ENCODE data around the gene CPNE1.

Gene CPNE1

DNA sequence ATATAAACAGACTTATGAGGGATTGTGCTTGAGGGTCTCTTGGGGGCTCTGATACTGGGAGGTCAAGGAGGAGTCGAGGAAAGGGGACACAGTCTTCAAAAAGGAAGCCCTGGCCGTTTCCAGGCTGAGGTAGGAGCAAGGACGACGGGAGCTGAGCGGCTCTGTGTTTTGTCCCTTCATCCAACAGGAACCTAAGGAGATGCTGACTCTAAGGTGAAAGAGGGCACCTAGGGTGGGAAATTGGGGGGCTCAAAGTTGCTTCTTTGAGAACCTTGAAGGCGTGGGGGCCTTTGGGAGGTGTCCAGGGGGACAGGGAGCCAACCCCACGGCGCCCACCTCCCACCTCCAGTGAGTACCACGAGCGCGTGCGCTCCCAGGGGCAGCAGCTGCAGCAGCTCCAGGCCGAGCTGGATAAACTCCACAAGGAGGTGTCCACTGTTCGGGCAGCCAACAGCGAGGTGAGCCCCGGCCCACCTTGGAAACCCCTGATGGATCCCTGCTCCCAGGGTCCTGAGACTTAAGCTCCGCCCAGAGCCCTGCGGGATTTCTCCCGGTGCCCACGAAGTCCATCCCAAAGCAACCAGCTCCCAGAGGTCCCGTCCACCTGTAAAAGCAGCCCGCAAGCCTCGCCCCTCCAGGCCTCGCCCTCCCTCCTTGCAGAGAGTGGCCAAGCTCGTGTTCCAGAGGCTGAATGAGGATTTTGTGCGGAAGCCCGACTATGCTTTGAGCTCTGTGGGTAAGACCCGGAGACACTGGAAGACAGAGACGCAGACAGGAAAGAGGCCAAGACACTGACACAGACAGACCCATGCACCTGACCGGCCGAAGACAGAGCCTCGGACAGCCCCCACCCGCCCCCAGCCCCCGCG, 46.2 kb downstream of the CPNE1 start:
- no peak for DNase-seq

DNA sequence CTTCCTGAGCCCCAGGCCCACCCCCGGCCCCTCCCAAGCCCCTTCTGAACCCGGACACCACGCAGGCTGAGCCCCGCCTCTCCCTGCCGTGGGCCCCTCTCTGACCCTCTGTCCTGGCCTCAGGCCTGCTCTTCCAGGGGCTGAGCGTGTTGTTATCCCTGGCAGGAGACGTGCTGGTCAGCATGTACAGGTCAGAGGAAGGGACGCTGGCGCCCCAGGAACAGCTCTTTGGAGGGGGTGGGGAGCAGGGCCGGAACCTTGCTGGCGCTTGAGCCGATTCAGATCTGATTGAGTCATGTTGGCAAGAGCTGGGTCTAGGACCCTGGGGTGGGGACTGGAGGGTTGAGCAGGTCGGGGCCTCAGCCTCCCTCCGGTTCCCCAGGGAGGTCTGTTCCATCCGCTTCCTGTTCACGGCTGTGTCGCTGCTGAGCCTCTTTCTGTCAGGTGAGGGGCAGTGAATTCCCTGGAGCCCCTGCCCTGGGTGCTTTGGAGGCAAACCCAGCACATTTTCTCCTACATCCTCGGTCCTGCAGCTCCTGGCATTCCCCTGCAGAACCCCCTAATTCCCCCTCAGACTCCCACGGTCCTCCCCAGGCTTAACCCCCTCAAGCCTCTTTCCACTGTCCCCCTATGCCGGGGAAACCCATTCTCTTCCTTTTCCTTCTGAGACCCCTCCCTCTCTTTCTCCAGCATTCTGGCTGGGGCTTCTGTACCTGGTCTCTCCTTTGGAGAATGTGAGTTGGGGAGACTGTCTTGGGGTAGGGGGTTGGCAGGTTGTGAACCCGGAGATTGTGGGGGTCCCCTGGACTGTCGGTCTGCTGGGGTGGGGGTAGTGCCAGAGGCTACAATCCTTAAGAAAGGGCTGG, 47.1 kb downstream of the CPNE1 start:
- DNase-seq: peak in 1 of 2 donors; percentile 8

DNA sequence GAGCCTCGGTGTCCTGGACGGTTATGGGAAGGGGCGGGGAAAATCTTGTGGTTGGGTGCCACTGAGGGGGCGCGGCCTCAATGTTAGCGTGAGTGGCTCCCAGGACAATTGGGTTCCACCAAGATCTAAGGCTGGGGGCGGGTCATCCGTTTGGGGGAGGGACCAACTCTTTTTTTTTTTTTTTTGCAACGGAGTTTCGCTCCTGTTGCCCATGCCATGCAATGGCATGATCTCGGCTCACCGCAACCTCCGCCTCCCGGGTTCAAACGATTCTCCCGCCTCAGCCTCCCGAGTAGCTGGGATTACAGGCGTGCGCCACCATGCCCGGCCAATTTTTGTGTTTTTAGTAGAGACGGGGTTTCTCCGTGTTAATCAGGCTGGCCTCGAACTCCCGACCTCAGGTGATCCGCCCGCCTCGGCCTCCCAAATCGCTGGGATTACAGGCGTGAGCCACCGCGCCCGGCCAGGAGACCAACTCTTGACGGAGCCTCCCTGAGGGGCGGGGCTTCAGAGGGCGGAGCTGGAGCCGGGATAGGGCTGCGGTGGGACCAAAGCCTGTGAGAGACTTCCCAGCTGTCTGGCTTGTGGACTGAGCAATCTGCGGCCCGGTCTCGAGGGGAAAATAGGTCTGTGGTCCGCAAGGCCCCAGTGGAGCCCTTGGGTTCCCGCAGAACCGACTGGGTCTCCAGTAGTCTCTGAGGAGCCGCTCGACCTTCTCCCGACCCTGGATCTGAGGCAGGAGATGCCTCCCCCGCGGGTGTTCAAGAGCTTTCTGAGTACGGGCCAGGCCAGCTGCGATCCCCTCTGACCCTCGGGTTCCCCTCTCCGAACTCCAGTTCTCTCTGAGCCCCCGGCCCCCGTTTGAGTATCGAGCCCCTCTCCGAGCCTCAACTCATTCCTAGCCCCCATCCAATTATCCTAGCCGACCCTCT, 48.0 kb downstream of the CPNE1 start:
- peak; percentile 68 to 74 for DNase-seq

DNA sequence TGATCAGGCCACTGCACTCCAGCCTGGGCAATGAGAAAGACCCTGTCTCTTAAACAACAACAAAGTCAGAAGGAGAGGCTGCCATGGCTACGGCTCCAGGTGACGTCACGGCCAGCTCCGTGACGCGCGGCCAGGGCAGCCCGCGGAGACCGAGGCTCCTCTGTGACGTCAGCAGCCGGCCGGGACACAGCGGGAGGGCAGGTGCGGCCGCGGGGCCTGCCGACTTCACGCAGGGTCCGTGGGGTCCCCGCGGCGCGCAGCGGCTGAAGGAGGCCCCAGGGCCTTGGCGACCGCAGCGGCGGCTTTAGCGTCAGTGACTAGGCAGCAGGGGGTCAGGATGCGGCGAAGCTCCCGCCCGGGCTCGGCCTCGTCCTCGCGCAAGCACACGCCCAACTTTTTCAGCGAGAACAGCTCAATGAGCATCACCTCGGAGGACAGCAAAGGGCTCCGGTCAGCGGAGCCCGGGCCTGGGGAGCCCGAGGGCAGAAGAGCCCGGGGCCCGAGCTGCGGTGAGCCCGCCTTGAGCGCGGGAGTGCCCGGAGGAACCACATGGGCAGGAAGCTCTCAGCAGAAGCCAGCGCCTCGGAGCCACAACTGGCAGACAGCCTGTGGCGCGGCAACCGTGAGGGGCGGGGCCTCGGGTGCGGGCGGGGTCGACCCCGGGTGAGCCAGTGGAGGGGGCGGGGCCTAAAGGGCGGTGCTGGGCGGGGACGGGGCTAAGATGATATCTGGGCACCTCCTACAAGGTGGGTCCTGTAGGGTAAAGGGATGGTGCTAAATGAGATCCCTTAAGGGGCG, 48.8 kb downstream of the CPNE1 start, which contains the start of gene SPAG4:
Gene SPAG4, plus strand, starts transcription at position 163 of the 798 bp plus-strand sequence. Its CDS starts 175 bp downstream, at position 338.
- peak; percentile 100 for DNase-seq

DNA sequence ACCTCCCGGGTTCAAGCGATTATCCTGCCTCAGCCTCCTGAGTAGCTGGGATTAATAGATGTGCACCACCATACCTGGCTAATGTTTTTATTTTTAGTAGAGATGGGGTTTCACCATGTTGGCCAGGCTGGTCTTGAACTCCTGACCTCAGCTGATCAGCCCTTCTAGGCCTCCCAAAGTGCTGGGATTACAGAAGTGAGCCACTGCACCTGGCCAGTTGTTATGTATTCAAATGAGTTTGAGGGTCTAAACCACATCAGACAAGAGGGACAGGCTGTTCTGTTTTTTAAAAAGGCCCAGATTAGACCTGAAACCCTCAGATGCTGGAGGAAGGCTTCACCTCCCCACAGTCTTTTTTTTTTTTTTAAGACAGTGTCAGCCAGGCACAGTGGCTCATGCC, 53.2 kb downstream of the CPNE1 start:
- DNase-seq: no peak

DNA sequence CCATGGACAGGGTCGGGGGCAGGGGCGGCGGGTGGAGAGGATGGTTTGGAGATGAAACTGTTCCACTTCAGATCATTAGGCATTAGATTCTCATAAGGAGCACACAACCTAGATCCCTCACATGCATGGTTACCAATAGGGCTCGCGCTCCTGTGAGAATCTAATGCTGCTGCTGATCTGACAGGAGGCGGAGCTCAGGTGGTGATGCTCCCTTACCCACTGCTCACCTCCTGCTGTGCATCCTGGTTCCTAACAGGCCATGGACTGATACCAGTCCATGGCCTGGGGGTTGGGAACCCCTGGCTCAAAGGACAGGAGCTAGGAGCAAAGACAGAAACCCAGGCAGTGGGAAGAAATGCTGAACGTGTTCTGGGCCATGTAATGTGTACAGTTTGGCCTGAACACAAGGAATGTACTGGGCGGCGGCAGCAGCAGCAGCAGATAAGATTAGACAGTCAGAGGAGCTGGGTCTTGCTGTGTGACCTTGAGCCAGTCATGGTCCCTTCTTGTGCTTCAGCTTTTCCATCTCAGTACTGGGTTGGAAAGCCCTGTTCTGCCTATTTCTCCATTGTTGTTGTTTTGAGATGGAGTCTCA, 53.8 kb downstream of the CPNE1 start:
- DNase-seq: no peak

DNA sequence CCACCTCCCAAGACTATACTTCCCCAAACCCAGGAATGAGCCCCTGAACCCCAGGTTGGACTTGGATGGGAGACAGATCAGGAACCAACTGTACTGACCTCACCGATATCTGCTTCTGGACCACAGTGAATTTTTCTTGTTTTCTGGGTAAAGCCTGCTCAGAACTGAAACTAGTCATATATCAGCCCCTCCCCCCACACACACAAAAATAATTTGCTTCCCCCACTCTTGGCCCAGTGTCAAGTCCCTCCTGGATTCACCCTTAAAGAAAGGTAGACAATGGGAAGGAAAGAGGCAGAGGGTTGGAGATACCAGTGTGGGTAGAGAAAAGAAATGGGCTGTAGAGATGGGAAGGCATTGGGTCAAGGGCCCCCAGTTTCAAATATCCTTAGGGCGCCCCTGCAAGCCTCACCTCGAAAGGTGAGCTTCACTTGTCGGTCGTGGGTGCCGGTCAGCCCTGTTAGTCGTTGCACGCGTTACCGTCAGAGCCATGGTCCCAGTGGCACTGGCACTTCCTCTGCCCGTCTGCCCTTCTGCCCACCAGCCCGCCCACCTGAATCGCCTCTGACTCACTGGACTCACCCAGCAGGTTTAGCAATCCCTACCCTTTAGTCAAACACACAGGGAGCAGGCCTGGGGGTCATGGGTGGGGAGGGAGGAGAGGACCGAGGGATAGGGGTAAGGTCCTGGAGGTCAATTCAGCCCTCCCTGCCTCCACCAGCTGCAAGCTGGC, 57.5 kb downstream of the CPNE1 start:
- DNase-seq: peak; percentile 61 to 85

DNA sequence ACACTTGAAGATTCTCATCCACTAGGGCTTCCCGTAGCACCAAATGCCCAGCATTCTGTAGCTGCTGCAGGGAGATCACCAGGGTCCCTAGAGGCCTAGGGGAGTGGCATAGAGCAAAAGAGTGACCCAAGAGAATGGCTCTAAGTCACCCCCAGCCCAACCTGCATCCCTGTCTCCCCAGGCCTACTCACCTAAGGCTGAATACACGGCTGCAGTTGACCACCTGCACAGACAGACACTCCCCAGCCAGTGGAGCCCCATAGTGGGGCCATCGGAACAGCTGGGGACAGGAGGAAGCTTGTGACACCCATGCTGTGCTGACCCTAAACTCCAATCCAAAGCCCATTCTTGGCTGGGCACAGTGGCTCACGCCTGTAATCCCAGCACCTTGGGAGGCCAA, 58.6 kb downstream of the CPNE1 start:
- no peak for DNase-seq

DNA sequence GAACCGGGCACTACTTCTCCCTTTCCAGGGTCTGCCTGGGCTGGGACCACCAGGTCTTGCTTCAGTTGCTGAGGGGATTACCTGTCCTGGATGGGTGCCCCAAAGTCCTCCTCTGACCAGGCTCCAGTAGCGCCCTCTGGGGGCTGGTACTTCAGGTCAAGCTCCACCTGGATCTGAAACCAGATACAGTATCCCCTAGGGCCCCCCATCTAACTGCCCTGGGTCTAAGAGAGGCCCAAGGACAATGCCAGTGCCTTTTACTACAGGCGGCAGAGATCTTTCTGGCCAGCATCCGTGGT, 60.3 kb downstream of the CPNE1 start:
- no peak for DNase-seq

DNA sequence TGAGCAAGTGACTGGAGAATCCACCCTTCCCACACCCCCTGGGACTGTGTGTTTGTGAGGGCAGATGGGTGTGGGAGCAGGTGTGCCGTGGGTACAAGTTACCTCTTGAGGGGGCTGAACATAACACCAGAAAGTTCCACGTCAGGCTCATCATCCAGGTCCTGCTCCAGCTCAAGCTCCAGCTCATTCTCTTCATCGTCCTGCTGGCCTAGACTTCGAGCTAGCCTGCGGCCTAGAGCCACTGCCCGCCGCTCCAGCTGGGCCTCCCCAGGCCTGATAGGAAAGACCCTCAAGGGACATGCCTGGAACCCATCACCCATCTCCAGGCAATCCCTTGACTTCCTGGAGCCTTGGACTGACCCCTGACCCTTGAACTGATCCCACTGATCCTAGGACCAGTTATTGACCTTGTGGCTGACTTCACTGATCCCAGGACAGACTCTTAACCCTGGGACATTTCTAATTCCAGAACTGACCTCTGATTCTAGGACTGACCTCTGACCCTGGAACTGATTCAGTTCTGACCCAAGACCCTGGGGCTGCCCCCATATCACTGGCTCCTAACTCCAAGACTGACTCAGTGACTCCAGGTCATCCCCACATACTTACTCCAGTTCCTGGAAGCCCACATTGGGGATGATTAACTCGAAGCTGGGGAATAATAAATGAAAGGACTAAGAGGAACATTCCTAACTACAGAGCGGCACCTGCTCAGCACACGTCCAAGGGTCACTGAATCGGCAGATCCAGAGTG, 60.8 kb downstream of the CPNE1 start:
- DNase-seq: no peak

DNA sequence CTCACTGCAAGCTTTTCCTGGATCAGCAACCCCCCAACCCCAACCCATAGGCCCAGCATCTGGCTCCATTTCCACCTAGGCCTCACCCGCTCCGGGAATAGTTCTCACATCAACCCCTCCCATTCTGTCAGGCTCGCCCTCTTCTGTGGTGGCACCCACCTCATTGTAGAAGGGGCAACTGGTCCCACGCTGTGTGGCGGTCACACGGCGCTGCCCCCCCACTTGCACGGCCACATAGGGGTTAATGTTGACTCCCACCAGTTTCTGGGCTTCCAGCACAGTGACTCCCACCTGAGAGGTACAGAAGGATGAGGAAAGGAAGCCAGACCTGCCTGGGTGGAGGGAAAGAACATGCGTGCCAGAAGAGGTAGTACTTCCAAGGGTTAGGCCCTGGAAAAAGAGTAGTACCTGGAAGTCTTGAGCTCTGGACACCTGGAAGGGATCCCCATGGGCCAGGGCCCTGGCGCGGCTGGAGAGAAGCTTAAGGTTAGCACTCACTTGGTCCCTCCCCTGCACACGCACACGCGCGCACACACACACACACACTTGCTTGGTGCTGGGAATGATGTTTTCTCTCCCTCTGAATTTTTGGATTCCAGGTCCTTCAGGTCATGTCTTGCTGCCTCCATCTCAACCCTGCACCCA, 61.7 kb downstream of the CPNE1 start:
- DNase-seq: no peak

DNA sequence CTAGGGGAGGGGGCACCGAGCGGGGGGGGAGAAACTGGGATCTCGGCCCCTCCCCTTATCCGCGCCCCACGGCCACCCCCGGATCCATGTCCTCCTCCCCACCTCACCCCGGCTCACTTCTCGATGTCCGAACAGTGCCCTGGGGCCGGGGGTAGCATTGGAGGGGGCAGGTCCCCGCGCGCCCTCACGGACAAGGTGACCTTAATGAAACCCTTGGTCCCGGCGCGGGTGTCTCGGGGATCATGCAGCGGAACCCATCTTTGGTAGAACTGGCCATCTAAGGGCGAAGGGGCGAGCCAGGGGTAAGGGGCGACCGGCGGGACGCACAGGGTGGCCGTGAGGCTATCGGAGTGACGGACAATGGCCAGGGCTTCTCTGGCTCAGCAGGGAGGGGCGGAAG, 62.7 kb downstream of the CPNE1 start:
- DNase-seq: no peak

DNA sequence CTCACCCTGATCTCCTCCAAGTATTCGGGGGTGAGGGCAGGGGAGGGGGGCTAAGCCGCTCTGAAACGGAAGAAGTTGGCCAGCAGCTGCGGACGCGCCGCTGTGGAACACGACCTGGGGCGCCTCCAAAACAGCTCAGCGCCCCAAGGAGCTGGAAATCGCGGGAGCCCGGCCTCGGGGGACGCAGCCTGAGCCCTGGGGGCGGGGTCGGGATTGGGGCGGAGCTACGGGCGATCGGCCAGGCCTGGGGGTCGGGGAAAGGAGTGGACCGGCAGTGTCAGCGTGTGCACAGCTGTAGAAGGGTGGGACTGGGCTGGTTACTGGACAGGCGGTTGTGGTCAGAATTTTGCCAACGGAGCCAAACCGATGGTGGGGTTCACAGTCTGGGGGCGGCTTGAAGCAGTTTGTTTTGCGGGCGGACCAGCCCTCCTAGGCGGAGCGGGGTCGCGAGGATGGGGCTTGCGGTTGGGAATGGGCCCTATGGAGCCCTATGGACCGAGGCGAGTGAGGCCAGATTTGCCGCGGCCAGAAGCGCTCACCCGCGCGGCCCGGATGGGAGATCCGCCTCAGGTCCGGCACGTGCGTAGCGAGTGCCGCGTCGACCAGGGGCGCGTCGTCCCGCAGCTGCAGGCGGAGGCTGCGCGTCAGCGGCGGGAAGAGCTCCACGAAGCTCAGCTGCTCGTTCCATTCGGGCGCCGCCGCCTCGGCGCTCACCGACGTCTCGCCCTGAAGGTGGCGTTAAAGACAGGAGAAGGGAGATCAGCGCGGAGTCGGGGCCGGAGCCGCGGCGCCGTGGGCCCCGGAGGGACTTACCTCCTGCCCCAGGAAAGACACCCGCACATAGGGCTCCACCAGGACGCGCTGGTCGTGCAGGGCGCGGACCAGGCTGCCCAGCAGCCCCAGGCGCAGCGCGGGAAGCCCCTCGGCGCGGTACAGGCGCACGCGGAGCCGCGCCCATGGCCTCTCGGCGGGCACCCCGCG, 63.4 kb downstream of the CPNE1 start:
- peak; percentile 64 to 74 for DNase-seq

DNA sequence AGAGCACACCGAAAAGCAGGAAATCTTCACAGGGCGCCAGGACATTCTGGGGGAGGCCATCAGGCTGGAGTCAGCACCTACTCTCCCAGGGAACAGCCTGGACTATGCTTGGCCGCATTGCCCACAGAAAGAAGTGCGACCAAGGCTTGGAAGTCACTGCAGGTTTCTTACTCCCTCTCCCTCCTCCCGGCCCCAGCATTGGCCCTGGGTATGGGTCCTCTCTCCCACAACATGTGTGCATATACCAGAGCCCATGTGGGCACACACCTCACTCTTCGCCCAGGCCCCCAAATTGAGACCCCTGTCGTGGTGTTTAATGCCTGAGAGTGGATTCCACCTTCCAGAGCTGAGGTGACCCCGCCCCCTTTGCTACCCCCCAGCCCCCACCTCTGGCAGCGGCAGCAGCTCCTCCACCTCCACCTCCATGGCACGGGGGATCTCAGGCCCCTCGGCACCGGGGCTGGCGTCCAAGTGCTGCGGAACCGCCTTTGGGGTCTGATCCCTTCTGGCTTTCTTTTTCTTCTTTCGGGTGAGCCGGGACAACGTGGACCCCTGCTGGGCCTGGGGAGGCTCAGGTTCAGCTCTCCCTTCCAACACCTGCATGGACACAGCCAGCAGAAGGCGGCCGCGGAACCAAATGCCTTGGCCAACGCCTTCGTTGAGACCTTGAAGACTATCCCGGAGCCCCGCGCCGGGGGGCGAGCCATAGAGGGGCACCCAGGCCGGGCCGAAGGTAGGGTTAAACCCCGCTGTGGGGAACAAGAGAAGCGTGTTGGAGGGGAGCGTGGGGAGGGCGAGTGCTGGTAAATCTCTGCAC, 64.3 kb downstream of the CPNE1 start:
- DNase-seq: no peak

DNA sequence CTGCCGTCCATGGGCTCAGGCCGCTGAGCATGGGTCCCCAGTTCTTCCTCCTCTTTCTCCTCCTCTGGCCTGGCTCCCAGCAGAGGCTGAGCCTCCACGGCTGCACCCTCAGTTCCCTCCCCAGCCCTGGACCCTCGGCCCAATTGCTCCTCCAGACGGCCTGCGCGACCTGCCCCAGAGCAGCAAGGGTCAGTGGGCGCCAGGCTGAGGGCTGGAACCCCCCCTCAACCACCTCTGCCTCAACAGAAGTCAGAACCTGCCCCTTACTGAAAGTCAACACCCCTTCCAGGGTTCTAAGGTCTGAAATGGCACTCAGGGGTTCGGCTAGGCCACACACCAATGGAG, 65.0 kb downstream of the CPNE1 start:
- no peak for DNase-seq

DNA sequence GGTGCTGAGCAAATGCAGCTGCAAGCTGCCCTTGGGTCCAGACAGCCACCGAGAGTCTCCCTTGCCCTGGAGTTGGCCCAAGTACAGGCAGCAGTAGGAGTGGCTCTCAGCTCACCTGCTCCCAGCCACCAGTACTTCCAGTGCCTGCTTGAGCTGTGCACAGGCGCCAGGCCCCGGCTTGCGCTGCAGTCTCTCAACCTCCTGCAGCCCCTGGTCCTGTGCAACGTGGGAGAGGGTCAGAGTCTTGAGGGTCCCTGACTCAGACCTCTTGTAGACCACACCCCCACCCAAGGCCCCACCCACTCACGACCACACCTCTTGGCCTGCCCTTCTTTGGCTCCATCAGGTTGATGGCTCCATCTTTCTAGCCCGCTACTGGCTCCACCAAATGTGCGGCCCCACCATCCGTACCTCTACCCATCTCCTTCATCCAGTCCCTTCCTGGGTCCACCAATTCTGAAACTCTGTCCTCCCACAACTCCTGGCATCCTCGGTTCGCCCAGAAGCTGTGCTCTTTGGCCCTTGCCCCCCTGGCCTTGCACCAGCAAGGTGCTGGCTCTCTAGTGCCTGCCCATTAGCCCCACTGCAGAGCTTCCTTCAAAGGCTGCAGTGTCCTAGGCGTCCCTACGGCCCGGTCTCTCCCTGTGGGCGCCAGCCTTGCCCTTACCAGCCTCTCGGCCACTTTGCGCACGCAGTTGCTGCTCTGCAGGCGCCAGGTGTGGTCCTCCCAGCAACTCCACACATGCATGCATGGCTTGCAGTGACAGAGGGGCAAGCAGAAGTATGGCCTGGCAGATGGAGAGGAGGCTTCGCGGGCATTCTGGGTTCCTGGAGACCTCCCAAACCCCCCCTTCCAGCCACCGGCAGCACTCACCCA, 65.6 kb downstream of the CPNE1 start:
- no peak for DNase-seq
